CD4-positive, alpha-beta T cell treated with Interleukin-4 for 1 hour (primary cell): ENCODE results near the gene PDYN.
A peak's percentile ranks its signal among the peaks of the same experiment; 100 is the strongest.
"Not testable (repeated sequence)": the region's sequence is repeated elsewhere in the genome, so short reads cannot be mapped to it uniquely, and the experiment has no call there.

Source experiments
- DNase-seq, 2 donors: peaks; one replicate each; pipeline ENCODE4 v3.0.0-alpha.2; 2020 to 2022

Gene PDYN

GRCh38 chr20:1993986-1994385, at the start of gene PDYN:
Gene PDYN (minus strand): TSS chr20:1994058. CDS start chr20:1983084, 10,974 bp downstream.
- no peak for DNase-seq

DNA sequence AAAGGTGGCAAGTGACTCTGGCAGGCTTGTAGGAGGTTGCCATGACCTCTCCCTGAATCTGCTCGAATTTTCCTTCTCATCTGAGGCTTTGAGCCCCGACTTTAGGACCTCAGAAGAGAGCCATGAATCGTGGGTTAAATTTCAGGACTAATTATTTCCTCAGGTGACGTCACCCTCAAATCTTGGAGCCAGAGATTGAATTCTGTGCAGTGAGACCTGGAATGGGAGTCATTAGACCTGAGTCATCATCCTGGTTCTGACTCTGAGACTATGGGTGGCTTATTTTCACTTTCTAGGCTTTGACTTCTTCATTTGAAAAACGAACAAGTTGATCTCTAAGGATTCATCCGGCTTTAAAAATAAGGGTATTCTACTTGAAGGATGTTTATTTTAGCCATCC, 48.5 kb upstream of the PDYN start:
- no peak for DNase-seq

DNA sequence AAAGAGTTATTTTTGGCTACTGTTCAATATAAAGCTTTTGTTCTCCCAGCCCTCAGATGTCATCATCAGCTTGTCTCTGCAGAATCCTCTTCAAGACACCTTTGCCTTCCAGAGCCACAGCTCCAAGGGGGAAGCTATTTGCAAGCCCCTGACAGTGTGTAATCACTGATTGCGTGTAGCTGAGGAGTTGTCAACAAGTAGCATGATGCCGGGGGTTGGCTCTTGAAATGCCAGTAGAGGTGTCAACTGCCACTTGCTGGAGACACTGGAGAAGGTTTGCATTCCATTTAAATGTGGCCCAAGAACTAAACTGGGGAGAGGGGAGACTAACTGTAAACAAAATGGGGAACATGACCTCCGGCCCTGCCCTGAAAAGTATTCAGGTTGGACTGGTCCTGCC, 44.3 kb upstream of the PDYN start:
- no peak for DNase-seq

- DNase-seq = no peak
These were observed 43.5 kb upstream of the PDYN start for GRCh38 chr20:2037296-2037914.

- DNase-seq = not testable (repeated sequence)
These were observed 42.5 kb upstream of the PDYN start for GRCh38 chr20:2036357-2036756.

- DNase-seq = no peak
These were observed 38.3 kb upstream of the PDYN start for GRCh38 chr20:2032168-2032567.

GRCh38 chr20:2026514-2026913, 32.7 kb upstream of the PDYN start:
- no peak for DNase-seq

DNA sequence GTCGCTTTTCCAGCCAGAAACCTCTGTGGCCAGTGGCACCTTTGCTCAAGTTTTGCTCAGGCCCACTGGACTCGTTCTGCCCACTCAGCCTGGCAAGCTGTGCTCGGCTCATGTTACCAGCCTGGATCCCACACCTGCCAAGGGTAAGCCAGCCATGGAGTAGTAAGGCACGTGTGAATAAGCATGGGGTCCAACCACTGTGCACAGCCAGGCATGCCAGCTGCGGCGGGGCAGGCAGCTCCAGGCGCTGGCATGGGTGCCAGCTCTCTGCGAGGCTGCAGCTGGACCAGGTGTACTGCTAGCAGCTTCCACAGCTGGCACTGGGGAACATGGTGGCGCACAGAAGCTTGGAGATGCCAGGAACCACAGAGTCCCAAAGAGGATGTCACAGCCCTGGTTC, 32.1 kb upstream of the PDYN start:
- DNase-seq = no peak

GRCh38 chr20:2023151-2023550, 29.3 kb upstream of the PDYN start:
- DNase-seq = no peak

DNA sequence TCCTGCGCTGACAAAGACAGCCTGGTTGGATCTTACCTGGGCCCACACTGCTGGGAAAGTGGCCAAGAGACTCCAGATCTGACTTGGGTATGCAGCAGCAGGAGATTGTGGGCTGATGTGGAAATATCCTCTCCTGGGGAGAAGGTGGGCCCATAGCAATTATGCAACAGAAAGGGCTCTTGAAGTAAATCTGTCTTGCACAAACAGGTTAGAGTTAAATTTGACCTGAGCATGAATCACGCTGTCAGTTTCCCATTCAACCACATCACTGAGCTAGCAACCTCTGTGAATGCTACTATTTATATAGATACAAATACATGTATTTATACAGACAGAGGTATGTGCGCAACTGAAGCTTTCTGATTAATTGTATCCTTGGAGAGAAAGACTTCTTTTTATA, 28.3 kb upstream of the PDYN start:
- no peak for DNase-seq

DNA sequence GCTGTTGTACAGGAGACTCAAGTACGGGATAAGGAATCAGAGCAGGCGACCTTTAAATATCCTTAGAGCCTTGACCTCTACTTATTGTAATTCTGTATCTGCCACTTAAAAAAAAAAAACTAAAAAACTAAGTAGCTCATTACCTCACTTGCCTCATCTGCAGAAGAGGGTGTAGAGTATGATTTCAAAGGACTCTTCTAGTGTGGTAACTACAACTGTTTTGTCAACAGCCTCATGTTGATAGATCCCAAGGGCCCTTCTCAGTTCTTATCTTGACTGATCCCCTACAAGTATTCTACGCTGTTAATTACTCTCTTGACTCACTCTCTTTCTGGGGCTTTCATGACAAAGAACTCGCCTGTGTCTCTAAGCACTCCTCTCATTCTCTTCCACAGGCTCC, 16.7 kb upstream of the PDYN start:
- DNase-seq = no peak

GRCh38 chr20:2006452-2007361, 12.8 kb upstream of the PDYN start:
- peak in 1 of 2 donors; percentile 18 for DNase-seq

GRCh38 chr20:2005831-2006426, 12.1 kb upstream of the PDYN start:
- peak; percentile 35 to 48 for DNase-seq

DNA sequence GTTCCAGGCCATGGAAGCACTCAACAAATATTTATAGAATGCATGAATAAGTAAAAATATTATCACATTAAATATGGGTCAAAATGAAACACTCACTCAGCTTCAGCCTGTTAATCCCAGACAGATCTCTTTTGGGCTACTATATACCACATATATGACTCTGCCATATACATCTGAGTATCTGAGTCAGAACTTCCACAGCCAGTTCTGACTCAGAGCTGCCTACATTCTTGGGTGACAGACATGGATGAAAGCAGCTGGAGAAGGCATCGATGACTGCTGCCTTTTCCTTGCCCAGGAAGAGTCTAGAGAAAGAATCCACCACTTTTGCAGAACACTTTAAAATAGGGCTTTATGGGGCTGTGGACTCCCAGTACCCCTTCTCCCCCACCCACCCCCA, 11.5 kb upstream of the PDYN start:
- no peak for DNase-seq

DNA sequence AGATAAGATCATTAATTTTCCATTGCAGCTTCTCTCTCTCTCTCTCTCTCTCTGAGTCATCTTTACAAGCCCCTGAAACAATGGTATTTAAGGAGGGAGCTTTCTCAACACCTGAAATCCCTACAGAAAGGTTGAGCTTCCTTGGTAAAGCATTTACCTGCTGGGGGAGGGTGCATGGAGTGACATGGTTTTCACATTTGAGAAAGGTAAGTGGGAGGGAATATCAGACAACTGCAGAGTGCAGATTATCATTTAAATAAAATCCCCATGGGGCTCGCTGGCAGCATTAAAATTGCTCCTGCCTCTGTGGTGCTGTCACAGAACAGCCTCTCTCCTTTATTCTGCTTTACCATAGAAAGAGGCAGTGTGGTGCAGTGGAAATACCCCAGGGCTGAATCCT, 10.3 kb upstream of the PDYN start:
- no peak for DNase-seq

DNA sequence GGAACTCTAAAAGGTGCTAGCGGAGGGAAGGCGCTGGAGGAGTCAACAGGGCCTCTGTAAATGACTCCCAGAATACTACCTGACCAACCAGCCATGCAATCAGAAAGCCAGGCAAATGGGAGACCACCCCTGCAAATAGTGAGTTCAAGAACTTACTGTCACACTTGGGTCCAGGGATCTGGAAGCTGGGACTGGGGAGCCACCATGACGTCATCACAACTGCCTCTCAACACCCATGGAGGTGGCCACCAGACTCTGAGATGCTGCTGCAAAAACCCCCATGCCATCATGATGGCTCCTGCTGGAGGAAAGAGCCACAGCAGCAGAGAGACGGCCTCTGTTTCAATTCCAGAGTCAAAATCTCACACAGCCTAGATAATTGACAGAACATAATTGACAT, 8.5 kb upstream of the PDYN start:
- no peak for DNase-seq

- no peak for DNase-seq
These were observed 7.3 kb upstream of the PDYN start for GRCh38 chr20:2001119-2001518.

DNA sequence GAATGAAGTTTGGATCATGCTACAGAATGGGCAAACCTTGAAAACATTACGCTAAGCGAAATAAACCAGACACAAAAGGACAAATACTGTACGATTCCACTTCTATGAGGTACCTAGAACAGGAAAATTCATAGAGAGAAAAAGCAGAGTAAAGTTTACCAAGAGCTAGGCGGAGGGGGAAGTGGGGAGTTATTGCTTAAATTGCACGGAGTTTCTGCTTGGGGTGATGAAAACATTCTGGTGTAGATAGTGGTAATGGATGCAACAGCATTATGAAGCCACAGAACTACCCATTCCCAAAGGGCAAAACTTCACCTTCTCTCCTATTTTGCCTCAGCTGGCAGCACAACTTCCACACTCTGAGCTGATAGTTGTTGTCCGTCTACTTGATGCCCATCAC, 6.4 kb upstream of the PDYN start:
- DNase-seq = no peak

GRCh38 chr20:1998715-1999114, 4.9 kb upstream of the PDYN start:
- DNase-seq = no peak

- no peak for DNase-seq
These were observed 4.3 kb upstream of the PDYN start for GRCh38 chr20:1998193-1998520.

DNA sequence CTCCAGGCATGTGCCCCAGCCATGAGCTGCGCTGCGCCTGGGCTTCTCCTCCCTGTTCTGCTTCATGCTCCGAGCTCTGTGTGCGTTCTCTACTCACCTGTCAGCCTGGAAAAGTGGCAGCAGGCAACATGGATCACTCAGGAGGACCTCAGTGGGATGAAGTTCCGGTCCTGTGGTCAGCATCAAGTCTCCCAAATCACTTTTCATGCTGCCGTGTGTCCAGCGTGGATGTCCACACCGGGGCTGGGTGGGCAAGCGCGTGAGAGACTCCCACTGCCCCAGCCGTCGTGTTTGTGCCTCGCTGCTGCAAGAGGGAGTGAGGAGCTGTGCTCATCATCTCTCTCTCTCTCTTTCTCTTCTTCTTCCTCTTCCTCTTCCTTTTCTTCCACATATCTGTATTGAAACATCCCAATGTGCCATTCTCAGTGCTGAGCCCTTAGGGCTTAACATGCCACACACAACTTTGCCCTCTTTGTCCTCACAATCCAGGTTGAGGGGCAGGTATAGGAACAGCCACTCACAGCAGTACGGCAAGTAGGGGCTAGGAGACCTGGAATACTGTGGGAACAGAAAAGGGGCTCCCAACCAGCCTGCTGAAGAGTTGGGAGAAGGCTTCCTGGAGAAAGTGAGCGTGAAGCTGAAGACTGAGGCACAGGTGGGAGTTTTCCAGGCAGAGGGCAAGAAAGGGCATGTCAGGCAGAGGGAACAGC, 3.8 kb upstream of the PDYN start:
- DNase-seq = no peak

GRCh38 chr20:1995531-1996310, 1.9 kb upstream of the PDYN start:
- no peak for DNase-seq

DNA sequence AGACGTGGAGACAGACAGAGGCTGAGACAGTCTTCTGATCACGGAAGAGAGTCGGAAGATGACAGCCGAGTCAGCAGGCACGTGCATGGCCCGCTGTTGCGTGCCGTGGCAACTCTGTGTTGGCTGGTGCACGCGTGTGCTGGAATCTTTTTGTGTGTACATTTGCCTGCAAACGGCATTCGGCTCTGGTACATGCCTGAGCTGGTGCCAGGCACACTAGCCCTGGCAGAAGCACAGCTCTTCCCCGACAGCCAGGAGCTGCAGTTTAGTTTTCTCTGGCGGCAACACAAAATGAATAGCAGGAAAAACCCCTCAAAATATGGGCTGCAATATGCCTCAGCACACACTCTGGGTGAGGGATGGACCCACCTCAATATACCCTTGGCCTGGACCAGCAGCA, 769 bp upstream of the PDYN start:
- no peak for DNase-seq
